DMS 273 (cell line): ENCODE results near the gene TNF.

Experiments
- DNase-seq: peaks from one replicate; lab custom pipeline; 2025; ENCODE audit not compliant: unreplicated experiment; lab: John Stamatoyannopoulos, UW

TNF gene

GRCh38 chr6:31622684-31623091 lies 47.3 kb downstream of the TNF start:
- no peak for DNase-seq

GRCh38 chr6:31624070-31624469 lies 48.7 kb downstream of the TNF start:
- no peak for DNase-seq

- DNase-seq: no peak
These were observed 51.6 kb downstream of the TNF start for GRCh38 chr6:31626952-31627351.

GRCh38 chr6:31627690-31628287 lies 52.4 kb downstream of the TNF start:
- no peak for DNase-seq
